ENCODE results near the gene AHCYL2. TPM values are rescaled to one million over a fixed set of nuclear protein-coding genes. Genes with fewer than 3 reads are reported as not detected.
"Not testable (repeated sequence)": the region's sequence is repeated elsewhere in the genome, so short reads cannot be mapped to it uniquely, and the experiment has no call there.

AHCYL2 gene
- total RNA-seq, 4 donors from 2014 or later, result 83.2 to 149 (median 101) TPM

DNA sequence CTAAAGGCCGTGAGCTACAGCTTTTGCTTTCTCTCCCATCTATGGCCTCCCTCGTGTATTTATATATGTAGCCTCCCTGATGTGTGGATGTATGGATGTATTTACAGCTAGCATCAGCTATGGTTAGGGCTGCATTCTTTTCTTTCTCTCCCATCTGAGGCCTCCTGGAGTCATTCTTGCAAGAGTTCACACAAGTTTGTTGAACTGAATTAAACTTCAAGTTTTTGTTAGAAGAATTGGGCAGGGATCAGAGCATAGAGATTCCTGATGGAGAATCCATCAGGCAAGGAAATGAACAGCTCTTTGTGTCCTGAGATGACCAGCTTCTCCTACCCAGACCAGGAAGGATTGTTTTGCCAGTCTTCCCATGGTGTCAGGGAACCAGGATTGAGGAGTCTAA is 60.3 kb downstream of the AHCYL2 start:
- Histone ChIP-seq H3K9me3 (no peaks in the 10 kb centered on the region), H3K4me1 (no peaks in the 10 kb centered on the region), H3K4me3 (replicated peaks in 1 of 3) (no peak overlapping the region), H3K36me3 (no peaks in the 10 kb centered on the region), H3K27me3 (no peaks in the 10 kb centered on the region), H3K27ac (no peak overlapping the region)
- WGBS, 2 donors, result 79 to 84% methylated on average over 2 of the region's 2 CpGs
- no peak for DNase-seq
- intact Hi-C loops (cut with DNase I), result no loop called here
- TF ChIP-seq POLR2A (IDR thresholded peaks at IDR 0.05), result no peak
- TF ChIP-seq, protein P1, sequence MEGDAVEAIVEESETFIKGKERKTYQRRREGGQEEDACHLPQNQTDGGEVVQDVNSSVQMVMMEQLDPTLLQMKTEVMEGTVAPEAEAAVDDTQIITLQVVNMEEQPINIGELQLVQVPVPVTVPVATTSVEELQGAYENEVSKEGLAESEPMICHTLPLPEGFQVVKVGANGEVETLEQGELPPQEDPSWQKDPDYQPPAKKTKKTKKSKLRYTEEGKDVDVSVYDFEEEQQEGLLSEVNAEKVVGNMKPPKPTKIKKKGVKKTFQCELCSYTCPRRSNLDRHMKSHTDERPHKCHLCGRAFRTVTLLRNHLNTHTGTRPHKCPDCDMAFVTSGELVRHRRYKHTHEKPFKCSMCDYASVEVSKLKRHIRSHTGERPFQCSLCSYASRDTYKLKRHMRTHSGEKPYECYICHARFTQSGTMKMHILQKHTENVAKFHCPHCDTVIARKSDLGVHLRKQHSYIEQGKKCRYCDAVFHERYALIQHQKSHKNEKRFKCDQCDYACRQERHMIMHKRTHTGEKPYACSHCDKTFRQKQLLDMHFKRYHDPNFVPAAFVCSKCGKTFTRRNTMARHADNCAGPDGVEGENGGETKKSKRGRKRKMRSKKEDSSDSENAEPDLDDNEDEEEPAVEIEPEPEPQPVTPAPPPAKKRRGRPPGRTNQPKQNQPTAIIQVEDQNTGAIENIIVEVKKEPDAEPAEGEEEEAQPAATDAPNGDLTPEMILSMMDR (IDR thresholded peaks at IDR 0.05), result no peak

DNA sequence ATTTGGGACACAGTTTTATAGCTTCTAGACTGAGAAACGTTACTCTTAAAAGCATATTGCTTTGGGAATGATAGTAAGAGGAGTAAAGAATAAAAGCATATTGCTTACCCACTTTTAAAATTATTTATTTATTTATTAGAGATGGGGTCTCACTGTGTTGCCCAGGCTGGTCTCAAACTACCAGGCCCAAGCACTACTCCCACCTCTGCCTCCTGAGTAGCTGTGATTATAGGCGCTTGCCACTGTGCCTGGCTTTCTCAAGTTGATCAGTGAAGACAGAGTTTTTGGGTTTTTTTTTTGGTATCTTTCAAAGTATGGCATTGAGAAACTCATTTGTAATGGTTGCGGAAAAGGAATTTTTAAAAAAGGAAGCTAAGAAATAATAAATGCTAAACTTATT is 68.0 kb downstream of the AHCYL2 start:
- WGBS, 2 donors, result 98% methylated on average over 3 of the region's 3 CpGs
- no peak for DNase-seq
- H3K27ac ChIP-seq, result no peak overlapping the region
- no peak overlapping the region for H3K4me3 ChIP-seq (replicated peaks in 1 of 3)
- H3K36me3 ChIP-seq, result no peaks in the 10 kb centered on the region
- no peaks in the 10 kb centered on the region for H3K9me3 ChIP-seq
- H3K27me3 ChIP-seq, result no peaks in the 10 kb centered on the region
- H3K4me1 ChIP-seq, result peaks cover 0 to 15% of the 10 kb centered on the region in 2 donors
- intact Hi-C loops (cut with DNase I), result no loop called here
- TF ChIP-seq, protein P1 (IDR thresholded peaks at IDR 0.05), result no peak
- no peak for TF ChIP-seq POLR2A (IDR thresholded peaks at IDR 0.05)

DNA sequence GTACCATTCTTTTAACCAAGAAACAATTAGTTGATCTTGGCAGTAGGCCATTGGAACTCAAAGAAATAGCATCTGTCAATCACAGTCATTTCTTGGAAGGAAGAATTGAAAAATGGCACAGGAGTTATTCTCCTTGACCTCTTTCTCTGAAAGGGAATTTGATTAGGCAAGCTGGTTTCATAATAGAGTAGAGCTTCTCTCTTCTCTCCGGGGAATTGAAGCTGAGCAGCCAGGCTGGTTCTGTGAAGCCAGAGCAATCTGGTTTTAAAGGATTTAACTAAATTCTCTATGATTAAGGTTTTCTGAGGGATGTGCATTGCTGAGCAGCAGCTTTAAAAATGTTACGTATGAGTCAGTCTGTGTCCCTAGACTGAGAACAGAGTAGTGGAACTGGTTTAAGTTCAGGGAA is 70.2 kb downstream of the AHCYL2 start:
- intact Hi-C loops (cut with DNase I), result no loop called here
- DNase-seq, result peak; percentile 42 to 55
- H3K27me3 ChIP-seq, result no peaks in the 10 kb centered on the region
- no peaks in the 10 kb centered on the region for H3K36me3 ChIP-seq
- no peaks in the 10 kb centered on the region for H3K9me3 ChIP-seq
- TF ChIP-seq, protein P1 (IDR thresholded peaks at IDR 0.05), result no peak
- peaks cover 0 to 15% of the 10 kb centered on the region in 2 donors for H3K4me1 ChIP-seq
- no peak overlapping the region for H3K4me3 ChIP-seq (replicated peaks in 1 of 3)
- 21 to 22% methylated on average over 2 of the region's 2 CpGs for WGBS, 2 donors
- peak overlapping the region; percentile 24 to 43 (median 40) for H3K27ac ChIP-seq

DNA sequence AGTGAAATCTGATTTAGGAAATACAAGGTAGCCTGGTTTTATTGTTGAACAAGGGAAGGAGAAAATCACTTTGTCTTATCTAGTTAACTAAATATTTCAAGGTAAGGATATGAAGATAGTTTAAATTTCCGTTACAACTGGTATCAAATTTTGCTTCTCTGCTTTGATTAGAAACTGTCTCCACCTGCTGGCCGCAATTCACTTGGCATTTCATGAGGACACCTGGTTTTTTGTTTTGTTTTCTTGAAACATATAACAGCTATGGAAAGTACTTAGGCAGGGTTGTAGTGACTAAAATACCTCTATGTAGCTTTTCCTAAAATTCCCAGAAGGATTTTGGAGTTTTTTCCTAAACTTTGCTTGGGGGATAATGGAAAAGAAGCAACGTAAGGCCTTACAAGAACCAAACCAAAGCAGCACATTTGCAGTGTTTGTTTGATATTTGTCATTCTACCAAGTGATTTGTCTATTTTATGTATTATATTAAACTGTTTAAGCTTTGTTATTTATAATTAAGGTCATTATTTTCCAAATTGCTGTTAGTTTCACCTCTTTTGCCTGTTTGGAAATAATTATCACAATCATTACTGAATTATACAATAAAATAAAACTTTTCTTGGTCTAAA is 73.6 kb downstream of the AHCYL2 start:
- whole genome bisulfite sequencing, 2 donors, result 37 to 38% methylated on average over 3 of the region's 3 CpGs
- no peak for TF ChIP-seq POLR2A (IDR thresholded peaks at IDR 0.05)
- TF ChIP-seq, protein P1 (IDR thresholded peaks at IDR 0.05), result peak; percentile 25 to 81 (median 65)
- Histone ChIP-seq H3K27ac (no peak overlapping the region), H3K9me3 (no peaks in the 10 kb centered on the region), H3K4me3 (replicated peaks in 1 of 3) (no peak overlapping the region), H3K27me3 (no peaks in the 10 kb centered on the region), H3K36me3 (no peaks in the 10 kb centered on the region), H3K4me1 (peaks cover 0 to 15% of the 10 kb centered on the region in 2 donors)
- intact Hi-C loops (cut with DNase I), result no loop called here
- DNase-seq, result peak; percentile 63 to 77

DNA sequence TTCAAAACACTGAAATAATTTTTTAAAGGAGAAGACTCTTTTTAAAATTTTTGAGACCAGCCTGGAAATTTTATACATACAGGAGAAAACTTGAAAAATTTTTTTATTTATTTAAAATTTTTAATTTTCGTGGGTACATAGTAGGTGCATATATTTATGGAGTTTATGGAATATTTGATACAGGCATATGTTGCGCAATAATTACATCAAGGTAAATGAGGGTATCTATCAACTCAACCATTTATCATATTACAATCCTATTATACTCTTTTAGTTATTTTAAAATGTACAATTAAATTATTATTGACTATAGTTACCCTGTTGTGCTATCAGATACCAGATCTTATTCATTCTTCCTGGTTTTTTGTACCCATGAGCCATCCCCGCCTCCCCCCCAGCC is 75.1 kb downstream of the AHCYL2 start:
- Histone ChIP-seq H3K36me3 (no peaks in the 10 kb centered on the region), H3K4me3 (replicated peaks in 1 of 3) (no peak overlapping the region), H3K27me3 (no peaks in the 10 kb centered on the region), H3K9me3 (no peaks in the 10 kb centered on the region), H3K27ac (no peak overlapping the region), H3K4me1 (peaks cover 0 to 4% of the 10 kb centered on the region in 2 donors)
- WGBS, 2 donors, result 97 to 98% methylated on average over 3 of the region's 3 CpGs
- intact Hi-C loops (cut with DNase I), result no loop called here
- DNase-seq, result no peak
- TF ChIP-seq POLR2A (IDR thresholded peaks at IDR 0.05), result no peak
- TF ChIP-seq, protein P1 (IDR thresholded peaks at IDR 0.05), result no peak

DNA sequence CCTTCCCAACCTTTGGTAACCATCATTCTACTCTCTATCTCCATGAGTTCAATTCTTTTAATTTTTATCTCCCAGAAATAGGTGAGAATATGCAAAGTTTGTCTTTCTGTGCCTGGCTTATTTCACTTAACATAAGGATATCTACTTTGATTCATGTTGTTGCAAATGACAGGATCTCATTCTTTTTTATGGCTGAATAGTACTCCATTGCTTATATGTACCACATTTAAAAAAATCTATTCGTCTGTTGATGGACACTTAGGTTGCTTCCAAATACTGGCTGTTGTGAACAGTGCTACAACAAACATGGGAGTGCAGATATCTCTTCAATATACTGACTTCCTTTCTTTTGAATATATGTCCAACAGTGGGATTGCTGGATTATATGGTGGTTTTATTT is 75.5 kb downstream of the AHCYL2 start:
- H3K27me3 ChIP-seq; intact Hi-C loops (cut with DNase I); H3K4me3 ChIP-seq (replicated peaks in 1 of 3); H3K4me1 ChIP-seq; H3K9me3 ChIP-seq; DNase-seq; H3K36me3 ChIP-seq; H3K27ac ChIP-seq: not testable (repeated sequence)
- WGBS, 2 donors, result 97 to 98% methylated on average over 1 of the region's 1 CpG
